Cardiac septum (tissue), 1 donor: ENCODE data around the gene TEPSIN. TPM values are rescaled to one million over a fixed set of nuclear protein-coding genes. Genes with fewer than 3 reads are reported as not detected.

Source experiments
- DNase-seq: peaks from one replicate; pipeline ENCODE4 v3.0.0-alpha.2; 2020; ENCODE audit warnings: low spot score
- intact Hi-C: fragments of 100-400 bp; cut with DNase I; formaldehyde crosslinking; loops from one replicate; pipeline ENCODE4 v1.14.0; 2022
- long read RNA-seq: library from polyadenylated mRNA; unstranded; transcript quantifications from one replicate; pipeline ENCODE4 v2.0.0, GENCODE V29; 2021
- total RNA-seq: library from RNA; stranded (reverse); fragmentation: NEBNext Ultra II Directional; extraction: Animal tissue kit (Norgen Biotek cat#: 25700); gene quantifications from one replicate; pipeline ENCODE4 v1.2.1, GENCODE V29; 2021
- donor health status: DM: no; HTN: no; CAD: no.

The TEPSIN gene
- total RNA-seq = 12.6 TPM
- long read RNA-seq, partial matches to known transcripts = 1 of 8 reads
- long read RNA-seq, other reads (novel, unspliced or antisense) = 5 of 8 reads

- intact Hi-C loops = loop anchor here (2.0 kb wide), 1 partner anchor 96 kb away; no protein-coding TSS in a partner anchor
- peak; percentile 98 for DNase-seq
Observed at GRCh38 chr17:81238815-81239713, at the start of gene TEPSIN, which contains the start of gene NDUFAF8. TSS of gene TEPSIN (minus strand) at chr17:81239055. CDS start at chr17:81239033, 22 bp downstream. TSS of gene NDUFAF8 (plus strand) at chr17:81239318. CDS start at chr17:81239364, 46 bp downstream.

- intact Hi-C loops = no loop called here
Observed at GRCh38 chr17:81287741-81288430, 49.0 kb upstream of the TEPSIN start.

DNA sequence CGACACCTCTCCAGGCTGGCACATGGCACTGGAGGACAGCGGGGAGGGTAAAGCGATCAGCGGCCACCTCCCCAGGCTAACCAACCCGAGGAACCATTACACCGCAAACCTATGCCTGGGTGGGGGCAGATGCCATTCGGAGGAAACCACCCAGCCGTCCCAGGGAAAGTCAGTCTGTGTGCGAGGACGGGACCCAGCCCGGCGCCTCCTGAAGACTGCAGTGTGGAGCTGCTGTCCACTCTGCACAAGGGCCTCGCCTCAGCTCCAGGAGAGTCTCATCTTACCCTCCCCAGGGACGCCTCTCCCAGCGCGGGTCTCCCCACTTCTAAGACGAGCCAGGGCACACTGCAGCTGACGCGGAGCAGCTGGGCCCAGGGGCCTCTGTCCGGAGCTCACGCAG lies 48.3 kb upstream of the TEPSIN start:
- intact Hi-C loops = no loop called here

More at GRCh38 chr17:81287741-81288430, 49.0 kb upstream of the TEPSIN start:
- DNase-seq = no peak

GRCh38 chr17:81286491-81287145 lies 47.8 kb upstream of the TEPSIN start:
- intact Hi-C loops = no loop called here
- no peak for DNase-seq

More for the DNA sequence above, 48.3 kb upstream of the TEPSIN start:
- DNase-seq = no peak

DNA sequence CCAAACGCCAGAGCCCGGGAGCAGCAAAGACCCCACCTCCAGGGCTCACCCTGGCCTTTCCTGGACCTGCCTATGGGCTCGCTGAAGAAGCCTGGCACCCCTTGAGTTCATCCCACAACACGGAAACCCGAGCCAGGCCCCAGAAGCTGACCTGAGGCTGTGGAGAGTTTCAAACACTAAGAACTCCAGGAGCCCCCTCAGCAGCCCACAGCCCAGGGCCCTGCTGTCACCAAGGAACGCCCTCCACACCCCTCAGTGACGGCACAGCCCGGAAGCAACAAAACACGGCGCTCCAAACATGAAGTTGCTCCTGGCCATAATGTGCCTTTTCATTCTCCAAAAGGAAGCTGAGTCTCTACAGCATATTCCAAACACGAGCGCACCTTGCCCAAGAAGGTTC lies 47.0 kb upstream of the TEPSIN start:
- DNase-seq = no peak

DNA sequence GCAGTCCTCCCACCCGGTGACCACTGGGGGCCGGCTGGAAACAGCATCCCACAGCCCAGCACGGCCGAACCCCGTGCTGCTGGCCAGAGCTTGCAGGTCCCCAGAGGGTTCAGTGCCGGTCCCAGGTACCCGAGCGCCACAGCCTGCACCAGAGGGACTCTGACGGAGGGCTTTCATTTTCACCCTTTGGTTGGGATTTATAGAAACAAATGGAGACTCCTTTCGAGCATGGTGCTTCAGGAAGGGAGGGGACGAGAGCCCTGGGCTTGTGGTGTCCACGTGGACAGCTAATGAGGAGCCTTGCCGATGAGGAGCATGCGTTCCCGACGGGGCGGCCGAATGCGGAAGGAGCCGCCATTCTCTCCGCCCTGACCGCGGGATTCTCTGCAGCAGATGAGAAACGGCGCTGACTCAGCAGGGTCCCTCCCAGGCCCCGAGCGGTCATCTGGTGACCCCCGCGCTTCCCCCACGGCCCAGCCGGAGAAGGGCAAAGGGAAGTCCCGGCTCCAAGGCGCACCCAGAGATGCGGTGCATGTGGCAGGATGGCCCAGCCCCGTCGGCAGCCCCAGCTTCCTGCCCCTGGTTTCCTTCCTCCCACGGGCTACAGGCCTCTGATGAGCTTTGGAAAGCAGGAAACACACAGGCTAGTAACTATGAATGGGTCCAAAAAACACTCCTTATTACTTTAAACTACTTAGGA lies 46.5 kb upstream of the TEPSIN start:
- DNase-seq = peak; percentile 93
- intact Hi-C loops = no loop called here

More for the DNA sequence above, 47.0 kb upstream of the TEPSIN start:
- intact Hi-C loops = no loop called here

GRCh38 chr17:81282876-81283275 lies 44.0 kb upstream of the TEPSIN start:
- intact Hi-C loops = no loop called here
- no peak for DNase-seq

DNA sequence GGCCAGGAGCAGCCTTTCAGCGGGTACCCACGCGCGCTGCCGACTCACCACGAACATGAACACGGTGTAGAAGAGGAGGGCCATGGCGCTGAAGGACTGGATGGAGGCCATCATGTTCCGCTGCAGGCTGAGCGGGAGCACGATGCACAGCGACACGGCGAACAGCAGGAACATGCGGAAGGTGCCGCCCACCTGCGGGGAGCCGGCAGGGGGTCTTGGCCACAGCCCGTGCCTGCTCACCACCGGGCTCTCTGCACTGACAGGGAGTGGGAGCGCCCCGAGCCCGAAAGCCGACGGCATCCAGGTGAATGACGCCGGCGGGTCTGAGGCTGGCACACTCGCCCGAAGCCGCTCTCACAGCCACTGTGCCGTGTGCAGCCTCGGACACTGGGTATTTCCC lies 43.3 kb upstream of the TEPSIN start:
- DNase-seq = no peak

DNA sequence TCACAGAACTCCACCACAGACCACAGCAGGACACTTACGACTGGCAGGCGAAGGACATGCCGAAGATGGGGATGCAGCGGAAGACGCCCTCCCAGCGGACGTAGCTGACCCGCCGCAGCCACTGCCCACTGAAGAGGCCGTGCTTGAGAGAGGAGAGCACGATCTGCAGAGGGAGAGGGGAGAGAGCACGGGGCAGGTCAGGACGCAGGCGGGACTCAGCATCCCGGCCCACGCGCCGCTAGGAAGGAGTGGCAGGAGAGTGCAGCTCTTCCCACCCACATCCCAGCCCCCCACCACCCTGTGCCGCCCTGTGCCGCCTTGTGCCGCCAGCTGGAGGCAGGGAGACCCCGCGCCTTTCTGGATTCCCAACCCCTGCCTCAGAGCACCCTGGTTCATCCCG lies 41.7 kb upstream of the TEPSIN start:
- intact Hi-C loops = no loop called here
- no peak for DNase-seq

More for the DNA sequence above, 43.3 kb upstream of the TEPSIN start:
- intact Hi-C loops = no loop called here

GRCh38 chr17:81279278-81280275 lies 40.7 kb upstream of the TEPSIN start:
- intact Hi-C loops = no loop called here
- DNase-seq = no peak

GRCh38 chr17:81278831-81279230 lies 40.0 kb upstream of the TEPSIN start:
- DNase-seq = no peak

GRCh38 chr17:81277946-81278693 lies 39.3 kb upstream of the TEPSIN start:
- no peak for DNase-seq
- intact Hi-C loops = no loop called here

More at GRCh38 chr17:81278831-81279230, 40.0 kb upstream of the TEPSIN start:
- intact Hi-C loops = no loop called here

DNA sequence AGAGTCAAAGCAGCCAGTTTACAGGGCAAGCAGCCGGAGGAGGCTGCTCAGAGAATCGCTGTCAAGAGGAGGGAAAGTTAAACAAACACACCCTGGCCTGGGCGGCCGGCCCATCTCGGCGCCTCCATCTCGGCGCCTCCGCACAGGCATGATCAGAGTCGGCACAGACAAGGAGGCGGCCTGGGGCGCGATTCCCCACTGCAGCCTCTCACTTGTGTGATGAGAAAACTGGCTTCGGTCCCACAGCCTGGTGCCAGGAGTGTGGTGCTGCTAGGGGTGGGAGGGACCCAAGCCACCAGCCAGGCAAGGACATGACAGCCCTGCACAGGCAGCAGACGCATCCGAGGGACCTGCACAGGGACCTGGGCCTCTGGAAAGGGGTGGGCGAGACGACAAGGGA lies 38.6 kb upstream of the TEPSIN start:
- DNase-seq = no peak
- intact Hi-C loops = no loop called here

DNA sequence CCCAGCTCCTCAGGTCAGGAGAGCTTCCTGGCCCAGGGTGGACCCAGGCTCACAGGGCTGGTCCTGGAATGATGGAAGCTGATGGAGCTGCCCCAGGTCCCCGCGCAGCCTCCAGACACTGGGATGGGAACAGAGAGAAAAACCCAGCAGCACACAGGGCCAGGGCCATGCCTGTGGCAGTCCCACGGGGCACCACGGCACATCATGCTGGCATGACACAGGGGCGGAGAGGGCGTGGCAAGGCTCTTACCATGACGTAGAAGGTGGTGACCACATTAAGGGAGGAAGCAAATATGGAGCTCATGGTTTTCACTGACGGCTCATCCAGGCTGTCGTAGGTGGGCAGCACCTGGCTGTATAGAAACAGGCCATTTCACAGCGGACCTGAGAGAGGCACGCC lies 37.9 kb upstream of the TEPSIN start:
- intact Hi-C loops = no loop called here
- no peak for DNase-seq

DNA sequence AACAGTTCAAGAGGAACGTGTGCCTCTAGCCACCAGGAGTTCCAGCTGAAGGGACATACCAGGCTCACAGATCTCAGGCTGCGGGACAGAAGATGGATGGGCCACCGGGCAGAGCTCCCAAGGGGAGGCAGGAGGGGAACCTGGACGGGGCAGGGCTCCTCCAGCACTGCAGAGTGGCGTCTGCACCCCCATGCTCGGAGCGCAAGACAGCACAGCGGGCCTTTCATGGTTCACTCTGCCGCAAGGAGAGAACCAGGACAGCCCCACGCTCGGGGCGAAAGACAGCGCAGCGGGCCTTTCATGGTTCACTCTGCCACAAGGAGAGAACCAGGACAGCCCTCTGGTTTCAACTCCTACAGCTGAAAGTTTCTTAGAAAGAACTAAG lies 35.6 kb upstream of the TEPSIN start:
- no peak for DNase-seq
- intact Hi-C loops = no loop called here

DNA sequence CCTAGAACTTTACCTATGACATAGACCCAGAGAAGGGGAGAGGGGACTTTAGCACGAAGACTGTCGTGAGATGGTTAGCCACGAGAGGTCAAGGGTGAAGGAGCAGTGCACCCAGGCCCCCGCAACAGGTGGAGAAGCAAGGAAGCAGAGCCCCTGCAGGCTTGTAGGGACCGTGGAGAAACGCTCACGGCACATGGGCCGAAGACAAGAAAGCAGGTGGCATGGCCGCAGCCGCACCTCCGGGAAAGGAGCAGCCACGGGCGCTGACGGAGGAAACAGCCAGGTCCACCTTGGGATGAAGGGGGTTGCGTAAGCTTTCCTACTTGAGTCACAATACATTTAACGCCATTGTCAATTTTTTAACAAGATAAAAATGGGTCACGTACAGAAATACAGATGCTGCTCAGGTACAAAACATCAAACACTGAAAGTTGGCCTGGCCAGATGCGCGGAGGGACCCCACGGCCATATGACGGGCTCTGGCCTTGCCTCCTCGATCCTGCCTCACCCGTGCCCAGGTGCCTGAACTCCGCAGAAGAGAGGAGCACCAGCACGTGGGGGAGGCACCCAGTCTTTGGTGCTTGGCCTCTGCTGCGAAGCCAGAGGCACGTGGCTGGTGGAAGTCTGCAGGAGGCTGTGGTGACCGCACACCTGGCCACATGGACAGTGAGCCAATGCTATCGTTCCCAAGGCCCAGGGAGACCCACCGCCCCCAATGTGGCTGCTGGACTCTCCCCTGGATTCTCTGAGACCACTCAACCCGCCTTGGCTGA lies 35.0 kb upstream of the TEPSIN start:
- intact Hi-C loops = no loop called here
- DNase-seq = no peak

- DNase-seq = no peak
- intact Hi-C loops = no loop called here
Observed at GRCh38 chr17:81272616-81273015, 33.8 kb upstream of the TEPSIN start.
